Effector memory CD4-positive, alpha-beta T cell (primary cell): ENCODE data around the gene RNF126.

Source experiments
- DNase-seq, 3 donors: peaks; one replicate each; pipeline ENCODE4 v3.0.0-alpha.2; 2020
- H3K27ac ChIP-seq: 2 replicates; pipeline ENCODE4 v1.7.0; 2013; ENCODE audit warnings: mild to moderate bottlenecking, low read length, moderate library complexity; ENCODE audit not compliant: insufficient read depth, poor library complexity, severe bottlenecking
- H3K27me3 ChIP-seq: replicated peaks from 2 replicates; pipeline ENCODE4 v1.7.0; 2013; ENCODE audit warnings: mild to moderate bottlenecking, low read length; ENCODE audit not compliant: insufficient read depth, control insufficient read depth, poor library complexity, severe bottlenecking
- H3K36me3 ChIP-seq: 2 replicates; pipeline ENCODE4 v1.7.0; 2013; ENCODE audit warnings: mild to moderate bottlenecking, low read length, moderate library complexity; ENCODE audit not compliant: control insufficient read depth, insufficient read depth
- H3K4me1 ChIP-seq: 2 replicates; pipeline ENCODE4 v1.7.0; 2013; ENCODE audit warnings: low read length, mild to moderate bottlenecking; ENCODE audit not compliant: control insufficient read depth, insufficient read depth, poor library complexity, severe bottlenecking
- H3K4me3 ChIP-seq: 2 replicates; pipeline ENCODE4 v1.7.0; 2013; ENCODE audit warnings: low read length, low read depth, mild to moderate bottlenecking; ENCODE audit not compliant: insufficient read depth, poor library complexity, severe bottlenecking
- H3K9me3 ChIP-seq: 2 replicates; pipeline ENCODE4 v1.7.0; 2013; ENCODE audit warnings: mild to moderate bottlenecking, low read length, moderate library complexity; ENCODE audit not compliant: control insufficient read depth

Gene RNF126

GRCh38 chr19:662207-662961 lies 630 bp downstream of the RNF126 start:
- Histone ChIP-seq H3K9me3 (no peaks in the 10 kb centered on the region), H3K4me1 (peaks cover 45% of the 10 kb centered on the region), H3K36me3 (peaks cover 13% of the 10 kb centered on the region), H3K27ac (peak overlapping the region; percentile 94), H3K27me3 (no peaks in the 10 kb centered on the region), H3K4me3 (peak overlapping the region; percentile 91)
- peak; percentile 59 to 65 (median 61) for DNase-seq

DNA sequence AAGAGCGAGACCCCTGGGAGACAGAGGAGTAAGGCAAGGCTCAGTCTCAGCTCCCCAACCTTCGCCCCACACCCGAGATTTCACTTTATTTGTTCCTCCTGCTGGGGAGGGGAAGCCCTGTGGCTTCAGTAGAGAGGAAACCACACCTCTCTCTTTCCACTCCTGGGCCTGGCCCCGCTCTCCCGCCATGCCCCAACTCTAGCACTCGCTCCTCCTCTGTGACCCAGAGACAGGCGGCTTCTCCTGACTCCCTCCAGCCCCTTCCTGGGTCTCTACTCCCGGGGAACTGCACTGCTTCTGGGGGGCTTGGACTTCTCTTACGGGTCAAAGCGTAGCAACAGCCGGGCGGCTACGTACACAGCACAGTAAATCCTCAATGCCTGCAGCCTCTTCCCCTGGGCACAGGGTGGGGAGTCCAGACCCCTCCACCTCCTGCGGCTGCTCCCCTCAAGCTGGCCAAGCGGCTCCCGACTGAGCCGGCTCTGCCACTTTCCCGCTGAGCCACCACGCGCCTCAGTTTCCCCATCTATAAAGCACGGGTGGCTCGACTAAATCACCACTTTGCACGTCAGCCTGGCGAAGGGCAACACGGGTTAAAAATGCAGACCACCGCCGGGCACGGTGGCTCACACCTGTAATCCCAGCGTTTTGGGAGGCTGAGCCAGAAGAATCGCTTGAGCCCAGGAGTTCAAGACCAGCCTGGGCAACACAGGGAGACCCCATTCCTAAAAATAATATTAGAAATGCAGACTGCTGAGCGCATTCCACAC lies 1.4 kb downstream of the RNF126 start:
- Histone ChIP-seq H3K4me3 (peak overlapping the region; percentile 91), H3K27ac (peak overlapping the region; percentile 94), H3K27me3 (no peaks in the 10 kb centered on the region), H3K4me1 (peaks cover 52% of the 10 kb centered on the region), H3K9me3 (no peaks in the 10 kb centered on the region), H3K36me3 (peaks cover 16% of the 10 kb centered on the region)
- peak; percentile 53 to 61 (median 61) for DNase-seq

DNA sequence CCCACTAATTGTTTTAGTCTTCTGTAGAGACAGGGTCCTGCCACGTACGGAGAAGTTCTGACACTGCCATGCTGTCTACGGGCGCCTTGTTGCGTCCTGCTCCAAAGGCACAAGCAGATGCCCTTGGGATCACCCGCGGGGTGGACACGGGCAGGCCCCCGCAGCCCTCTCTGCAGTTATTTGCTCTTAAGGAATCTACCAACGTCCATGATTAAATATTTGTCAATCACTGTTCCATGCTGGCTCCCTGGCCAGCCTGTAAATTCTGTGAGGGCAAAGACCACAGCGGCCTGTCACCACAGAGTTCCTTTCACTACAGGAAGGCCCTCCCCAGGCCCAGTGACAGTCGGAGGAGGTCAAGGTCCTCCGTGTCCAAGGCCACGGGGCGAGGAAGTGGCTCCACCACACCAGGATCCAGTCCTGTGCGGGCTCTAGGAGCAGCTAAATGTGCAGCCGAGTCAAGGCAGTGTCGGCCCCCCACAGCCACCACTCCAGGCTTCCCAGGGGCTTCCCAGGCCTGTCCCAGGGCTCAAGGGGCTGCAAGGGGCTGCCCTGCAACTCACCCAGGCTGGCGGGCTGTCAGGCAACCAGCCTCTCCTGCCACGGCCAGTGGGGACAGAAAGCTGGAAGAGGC lies 2.1 kb downstream of the RNF126 start:
- Histone ChIP-seq H3K27me3 (no peaks in the 10 kb centered on the region), H3K4me3 (peak overlapping the region; percentile 91), H3K27ac (peak overlapping the region; percentile 94), H3K4me1 (peaks cover 56% of the 10 kb centered on the region), H3K9me3 (no peaks in the 10 kb centered on the region), H3K36me3 (peaks cover 18% of the 10 kb centered on the region)
- no peak for DNase-seq

DNA sequence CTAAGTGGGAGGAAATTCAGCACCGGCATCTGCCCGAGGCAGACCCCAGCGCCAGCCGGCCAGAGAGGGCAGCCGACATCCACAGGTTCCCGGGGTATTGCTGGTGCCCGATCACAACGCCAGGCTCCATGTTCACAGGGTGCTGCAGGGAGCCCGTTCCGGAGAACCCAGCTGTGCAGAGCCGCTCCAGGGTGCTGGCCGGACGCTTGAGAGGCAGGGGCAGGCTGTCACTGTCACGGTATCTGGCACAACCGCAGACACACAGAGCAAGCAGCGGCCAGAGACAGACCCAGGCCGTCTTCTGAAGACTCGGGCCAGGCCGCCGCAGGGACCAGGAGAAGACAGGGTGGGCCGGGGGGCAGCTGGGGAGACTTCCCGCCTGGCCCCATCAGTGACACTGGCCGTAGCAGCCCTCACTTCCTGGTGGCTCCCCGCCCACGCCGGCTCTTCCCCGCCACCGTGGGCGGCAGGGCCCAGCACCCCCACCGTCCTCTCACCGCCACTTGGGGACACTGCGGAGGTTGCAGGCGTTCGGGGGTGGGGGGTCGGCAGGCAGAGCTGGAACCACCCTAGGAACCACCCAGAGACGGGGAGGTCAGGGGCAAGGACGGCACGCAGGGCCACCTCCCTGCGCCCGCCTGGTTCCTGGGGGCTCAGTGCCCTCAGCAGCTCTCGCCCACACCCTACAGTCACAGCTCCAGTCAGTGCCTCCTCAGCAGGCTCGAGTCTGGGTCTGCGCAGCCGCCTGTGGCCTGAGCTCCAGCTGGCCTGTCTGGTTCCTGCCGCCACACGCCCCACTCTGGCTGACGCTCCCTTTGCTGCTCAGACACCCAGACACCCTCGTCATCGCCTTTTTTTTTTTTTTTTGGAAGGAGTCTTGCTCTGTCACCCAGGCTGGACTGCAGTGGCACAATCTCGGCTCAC lies 3.8 kb downstream of the RNF126 start:
- Histone ChIP-seq H3K36me3 (peaks cover 31% of the 10 kb centered on the region), H3K27ac (peak overlapping the region; percentile 94), H3K9me3 (no peaks in the 10 kb centered on the region), H3K4me3 (peak overlapping the region; percentile 17), H3K4me1 (peaks cover 61% of the 10 kb centered on the region), H3K27me3 (no peaks in the 10 kb centered on the region)
- DNase-seq, result peak; percentile 61 to 79 (median 75)

- H3K36me3 ChIP-seq, result peaks cover 40% of the 10 kb centered on the region
- peaks cover 62% of the 10 kb centered on the region for H3K4me1 ChIP-seq
- no peak overlapping the region for H3K4me3 ChIP-seq
- DNase-seq, result no peak
- H3K27ac ChIP-seq, result peak overlapping the region; percentile 94
- no peaks in the 10 kb centered on the region for H3K9me3 ChIP-seq
- H3K27me3 ChIP-seq, result no peaks in the 10 kb centered on the region
Measured at GRCh38 chr19:658059-658839, 4.8 kb downstream of the RNF126 start.

DNA sequence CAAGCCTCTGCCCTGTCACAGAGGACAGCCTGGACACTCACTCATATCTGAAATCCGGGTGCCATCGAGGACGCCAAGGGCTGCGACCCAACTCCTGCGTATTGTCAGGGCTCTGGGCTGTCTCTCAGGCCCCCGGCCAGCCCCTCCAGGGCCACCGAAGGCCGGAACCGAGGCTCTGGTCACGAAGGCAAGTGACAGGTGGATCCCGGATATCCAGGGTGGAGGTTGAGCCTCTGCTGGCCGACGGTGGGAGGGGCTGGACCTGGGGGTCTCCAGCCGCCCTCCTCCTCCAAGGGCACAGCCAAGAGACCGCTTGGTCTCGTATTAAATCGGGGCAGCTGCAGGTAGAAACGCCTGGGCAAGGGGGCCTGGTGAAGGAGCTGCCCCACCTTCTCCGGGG lies 5.4 kb downstream of the RNF126 start:
- H3K4me1 ChIP-seq, result peaks cover 64% of the 10 kb centered on the region
- no peak for DNase-seq
- H3K4me3 ChIP-seq, result no peak overlapping the region
- no peaks in the 10 kb centered on the region for H3K9me3 ChIP-seq
- H3K27me3 ChIP-seq, result no peaks in the 10 kb centered on the region
- H3K36me3 ChIP-seq, result peaks cover 46% of the 10 kb centered on the region
- H3K27ac ChIP-seq, result peak overlapping the region; percentile 94

DNA sequence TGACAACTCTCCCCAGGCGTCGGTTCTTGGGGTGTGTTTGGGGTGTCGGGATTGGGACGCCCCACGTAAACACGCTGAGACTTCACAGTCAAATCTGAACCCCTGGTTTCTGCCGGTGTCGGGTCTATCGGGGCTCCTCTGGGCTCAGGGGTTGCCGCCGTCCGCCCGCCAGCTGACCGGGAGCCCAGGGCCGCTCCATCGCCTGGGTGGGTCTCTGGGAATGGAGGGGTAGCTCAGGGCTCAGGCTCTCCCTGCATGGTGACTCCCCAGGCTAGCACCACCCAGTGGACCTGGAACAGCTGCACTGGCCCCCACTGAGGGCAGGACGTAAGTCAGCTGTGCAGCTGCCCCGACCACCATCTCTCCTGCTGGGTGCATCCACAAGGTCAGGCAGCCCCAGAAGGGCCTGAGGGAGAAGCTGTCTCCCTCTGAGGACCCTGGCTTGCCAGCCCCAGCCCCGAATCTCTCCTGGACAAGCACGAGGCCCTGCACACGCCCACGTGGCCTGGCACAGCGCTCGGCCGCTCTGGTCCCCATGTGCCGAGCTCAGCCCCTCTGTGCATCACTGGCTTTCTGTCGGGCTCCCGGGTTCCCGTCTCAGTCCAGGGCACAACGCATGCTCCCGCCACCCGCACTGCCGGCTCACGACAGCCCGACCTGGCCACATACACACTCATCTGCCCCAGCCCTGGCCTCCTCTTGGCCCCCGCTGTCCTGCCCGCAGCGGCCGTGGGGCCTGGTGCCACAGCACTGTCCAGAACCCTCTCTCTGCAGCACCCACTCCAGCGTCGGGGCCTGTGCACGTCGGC lies 6.1 kb downstream of the RNF126 start:
- peaks cover 53% of the 10 kb centered on the region for H3K36me3 ChIP-seq

GRCh38 chr19:655691-656090 lies 7.3 kb downstream of the RNF126 start:
- no peak for DNase-seq
- H3K9me3 ChIP-seq, result no peaks in the 10 kb centered on the region
- peaks cover 58% of the 10 kb centered on the region for H3K4me1 ChIP-seq
- H3K4me3 ChIP-seq, result no peak overlapping the region
- peaks cover 65% of the 10 kb centered on the region for H3K36me3 ChIP-seq
- H3K27me3 ChIP-seq, result no peaks in the 10 kb centered on the region
- H3K27ac ChIP-seq, result peak overlapping the region; percentile 18

More for the DNA sequence above, 6.1 kb downstream of the RNF126 start:
- Histone ChIP-seq H3K27me3 (no peaks in the 10 kb centered on the region), H3K4me1 (peaks cover 63% of the 10 kb centered on the region), H3K4me3 (no peak overlapping the region), H3K9me3 (no peaks in the 10 kb centered on the region), H3K27ac (peak overlapping the region; percentile 94)
- no peak for DNase-seq
